GM08714 (cell line): ENCODE measurements around the gene FAXC.

Experiments used
- H3K4me3 ChIP-seq: fragments of 200-500 bp; sonication (Bioruptor generic); 2 replicates; pipeline ENCODE4 v1.5.1; 2014; ENCODE audit warnings: mild to moderate bottlenecking, low read length, inconsistent platforms
- ZNF274 ChIP-seq: IDR thresholded peaks from 2 replicates; pipeline ENCODE4 v1.6.1; 2012; ENCODE audit warnings: mild to moderate bottlenecking, low read depth, low read length

The FAXC gene

GRCh38 chr6:99233219-99233618 lies 116.3 kb downstream of the FAXC start:
- H3K4me3 ChIP-seq: no peak overlapping the region
- TF ChIP-seq ZNF274: no peak

DNA sequence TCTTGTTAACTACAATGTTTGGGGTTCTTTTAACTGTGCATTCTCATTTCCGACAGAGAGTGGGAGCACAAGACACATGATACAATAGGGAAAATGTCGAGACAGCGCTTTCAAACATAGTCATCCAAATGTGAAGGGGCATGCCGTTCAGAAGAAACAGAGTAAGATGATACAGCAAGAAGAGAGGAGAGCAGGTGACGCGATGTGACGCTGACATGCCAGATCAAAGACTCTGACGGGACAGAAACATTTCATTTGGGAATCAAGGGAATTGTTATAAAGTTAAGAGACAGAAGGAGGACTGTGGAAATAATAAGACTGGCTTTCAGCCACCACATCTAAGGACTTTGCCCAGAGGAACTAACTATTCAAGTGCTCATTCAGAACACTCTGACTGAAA lies 117.4 kb downstream of the FAXC start:
- TF ChIP-seq ZNF274: no peak
- H3K4me3 ChIP-seq: no peak overlapping the region

DNA sequence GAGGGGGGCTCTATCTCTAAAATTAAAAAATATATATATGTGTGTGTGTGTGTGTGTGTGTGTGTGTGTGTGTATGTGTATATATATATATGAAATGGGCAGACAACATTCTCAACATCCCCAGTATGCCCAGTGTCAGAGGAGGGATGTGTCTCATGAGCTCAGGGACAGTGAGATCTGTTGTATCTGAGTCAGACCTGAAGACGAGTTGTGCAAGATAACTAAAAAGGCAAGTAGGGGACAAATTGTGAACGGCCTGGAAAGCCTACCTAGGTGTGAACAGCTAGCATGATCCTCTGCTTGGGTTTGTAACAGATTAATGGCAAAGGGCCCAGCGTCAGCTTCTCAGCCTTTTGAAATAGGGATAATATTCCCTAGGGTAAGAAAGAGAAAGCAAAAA lies 124.3 kb downstream of the FAXC start:
- no peak for TF ChIP-seq ZNF274
- no peak overlapping the region for H3K4me3 ChIP-seq
